NCI-H82 (cell line): ENCODE results near the gene BRAT1.

ENCODE experiments used
- DNase-seq: peaks from one replicate; lab custom pipeline; 2025; lab: John Stamatoyannopoulos, UW

BRAT1 gene

GRCh38 chr7:2559283-2559950 is 4.1 kb upstream of the BRAT1 start:
- peak; percentile 42 for DNase-seq

- peak; percentile 94 for DNase-seq
These were observed 3.4 kb upstream of the BRAT1 start, which contains the start of gene IQCE for GRCh38 chr7:2558629-2559282. Gene IQCE, plus strand, starts transcription at chr7:2558979. Its CDS starts 203 bp downstream, at chr7:2559182.

GRCh38 chr7:2554661-2555111 is 638 bp downstream of the BRAT1 start:
- DNase-seq, result peak; percentile 58

- DNase-seq, result peak; percentile 91
These were observed 1.3 kb downstream of the BRAT1 start for GRCh38 chr7:2553831-2554581.

GRCh38 chr7:2553108-2553507 is 2.2 kb downstream of the BRAT1 start:
- no peak for DNase-seq

- no peak for DNase-seq
These were observed 3.9 kb downstream of the BRAT1 start for GRCh38 chr7:2551418-2551817.

- DNase-seq, result no peak
These were observed 8.3 kb downstream of the BRAT1 start for GRCh38 chr7:2546776-2547586.

GRCh38 chr7:2545746-2546425 is 9.4 kb downstream of the BRAT1 start:
- DNase-seq, result no peak

- no peak for DNase-seq
These were observed 10.7 kb downstream of the BRAT1 start for GRCh38 chr7:2544541-2545188.

GRCh38 chr7:2542916-2543871 is 12.1 kb downstream of the BRAT1 start:
- no peak for DNase-seq

GRCh38 chr7:2542011-2542915 is 13.1 kb downstream of the BRAT1 start:
- no peak for DNase-seq

- no peak for DNase-seq
These were observed 13.9 kb downstream of the BRAT1 start for GRCh38 chr7:2541291-2542010.

GRCh38 chr7:2540641-2541051 is 14.7 kb downstream of the BRAT1 start:
- no peak for DNase-seq

- no peak for DNase-seq
These were observed 15.2 kb downstream of the BRAT1 start for GRCh38 chr7:2540133-2540532.

- no peak for DNase-seq
These were observed 16.1 kb downstream of the BRAT1 start for GRCh38 chr7:2539031-2539911.

GRCh38 chr7:2537981-2538851 is 17.1 kb downstream of the BRAT1 start:
- no peak for DNase-seq
